Mammary epithelial cell (primary cell): ENCODE measurements around the gene PDYN.
A peak's percentile ranks its signal among the peaks of the same experiment; 100 is the strongest.

Source experiments
- CTCF ChIP-seq, 2 donors: IDR thresholded peaks in 1 of 2; conservative IDR thresholded peaks in 1 of 2; 2 replicates each; pipeline ENCODE4 v1.5.1; 2011 to 2012; ENCODE audit warnings: inconsistent platforms in 2 of 2, low read length in 2 of 2, mild to moderate bottlenecking in 2 of 2, control low read depth in 1 of 2, low read depth in 1 of 2; ENCODE audit not compliant: insufficient read depth in 1 of 2; ENCODE audit errors: extremely low read depth in 1 of 2
- EZH2 ChIP-seq: IDR thresholded peaks from 2 replicates; pipeline ENCODE4 v1.6.1; 2012; ENCODE audit warnings: low read length, inconsistent platforms, borderline replicate concordance

GRCh38 chr20:2006452-2007361, 12.8 kb upstream of the PDYN start:
- TF ChIP-seq CTCF (conservative IDR thresholded peaks at IDR 0.05 in 1 of 2, IDR thresholded peaks at IDR 0.05 in 1 of 2; ENCODE audit: extremely low read depth in 1 of 2, insufficient read depth in 1 of 2, low read depth in 1 of 2, low read length in 2 of 2) = peak; percentile 70 to 82
- no peak for TF ChIP-seq EZH2
